GM12801 (cell line): Measurements from ENCODE around the gene CLCF1.

Source experiments
- TF ChIP-seq, protein P1 (sequence below): IDR thresholded peaks from one replicate; pipeline ENCODE4 v1.5.1; 2011; ENCODE audit warnings: control low read depth; ENCODE audit not compliant: insufficient read length; ENCODE audit errors: extremely low read depth

Gene CLCF1

DNA sequence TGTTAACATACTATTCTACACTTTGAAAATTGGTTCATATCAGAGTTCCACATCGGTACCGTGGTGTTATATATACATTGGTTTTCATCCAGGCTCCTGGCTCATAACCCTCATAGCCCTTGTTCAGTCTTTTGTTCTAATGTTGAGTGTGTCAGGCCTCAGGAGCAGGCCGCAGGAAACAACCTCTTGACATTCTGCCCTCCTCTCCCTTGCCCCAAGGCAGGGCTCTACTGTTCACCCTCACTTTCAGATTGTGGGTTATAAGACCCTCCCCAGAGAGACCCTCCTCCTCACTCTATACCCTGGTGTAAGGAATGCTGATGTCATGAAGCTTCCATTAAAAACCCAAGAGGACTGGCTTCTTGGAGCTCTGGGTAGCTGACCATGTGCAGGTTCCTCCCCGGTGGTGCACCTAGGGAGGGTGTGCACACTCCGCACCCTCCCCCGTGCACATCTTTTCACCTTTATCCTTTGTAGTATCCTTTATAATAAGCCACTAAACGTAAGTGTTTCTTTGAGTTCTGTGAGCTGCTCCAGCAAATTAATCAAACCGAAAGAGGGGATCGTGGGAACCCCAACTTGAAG is 58.0 kb downstream of the CLCF1 start:
- TF ChIP-seq, protein P1, sequence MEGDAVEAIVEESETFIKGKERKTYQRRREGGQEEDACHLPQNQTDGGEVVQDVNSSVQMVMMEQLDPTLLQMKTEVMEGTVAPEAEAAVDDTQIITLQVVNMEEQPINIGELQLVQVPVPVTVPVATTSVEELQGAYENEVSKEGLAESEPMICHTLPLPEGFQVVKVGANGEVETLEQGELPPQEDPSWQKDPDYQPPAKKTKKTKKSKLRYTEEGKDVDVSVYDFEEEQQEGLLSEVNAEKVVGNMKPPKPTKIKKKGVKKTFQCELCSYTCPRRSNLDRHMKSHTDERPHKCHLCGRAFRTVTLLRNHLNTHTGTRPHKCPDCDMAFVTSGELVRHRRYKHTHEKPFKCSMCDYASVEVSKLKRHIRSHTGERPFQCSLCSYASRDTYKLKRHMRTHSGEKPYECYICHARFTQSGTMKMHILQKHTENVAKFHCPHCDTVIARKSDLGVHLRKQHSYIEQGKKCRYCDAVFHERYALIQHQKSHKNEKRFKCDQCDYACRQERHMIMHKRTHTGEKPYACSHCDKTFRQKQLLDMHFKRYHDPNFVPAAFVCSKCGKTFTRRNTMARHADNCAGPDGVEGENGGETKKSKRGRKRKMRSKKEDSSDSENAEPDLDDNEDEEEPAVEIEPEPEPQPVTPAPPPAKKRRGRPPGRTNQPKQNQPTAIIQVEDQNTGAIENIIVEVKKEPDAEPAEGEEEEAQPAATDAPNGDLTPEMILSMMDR: no peak

DNA sequence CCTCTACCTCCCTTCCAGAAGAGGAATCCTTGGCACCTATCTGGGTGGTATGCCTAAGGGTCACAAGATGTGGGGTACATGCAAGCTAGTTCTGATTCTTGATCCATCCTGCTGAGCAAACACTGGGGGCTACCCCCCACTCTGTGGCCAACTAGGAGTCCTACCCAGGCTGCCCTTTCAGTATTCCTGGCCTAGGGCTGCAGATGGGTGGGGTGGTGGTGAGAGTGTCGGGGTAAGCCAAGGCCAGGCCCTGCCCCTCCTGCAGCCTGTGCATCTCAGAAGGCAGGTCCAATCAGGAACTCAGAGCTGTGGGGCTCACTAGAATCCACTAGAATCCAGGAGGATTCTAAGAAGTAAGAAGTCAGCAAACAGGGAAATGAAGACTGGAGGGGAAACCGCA is 59.2 kb downstream of the CLCF1 start:
- TF ChIP-seq, protein P1: no peak
